WI38 (cell line): ENCODE results near the gene PDE4D.

ENCODE experiments used
- H3K4me3 ChIP-seq: 2 replicates; pipeline ENCODE4 v1.5.1; 2011; ENCODE audit warnings: low read depth, mild to moderate bottlenecking, control low read depth, low read length
- CTCF ChIP-seq: IDR thresholded peaks from 2 replicates; pipeline ENCODE4 v1.5.1; 2012; ENCODE audit warnings: low read depth, mild to moderate bottlenecking, control low read depth, low read length

The PDE4D gene

GRCh38 chr5:59207401-59207800, 686.1 kb downstream of the PDE4D start:
- no peak for TF ChIP-seq CTCF
- no peak overlapping the region for H3K4me3 ChIP-seq

GRCh38 chr5:59206132-59206581, 687.4 kb downstream of the PDE4D start:
- H3K4me3 ChIP-seq: no peak overlapping the region
- TF ChIP-seq CTCF: no peak

GRCh38 chr5:59204114-59204897, 689.2 kb downstream of the PDE4D start:
- no peak overlapping the region for H3K4me3 ChIP-seq
- TF ChIP-seq CTCF: no peak

GRCh38 chr5:59199868-59200267, 693.7 kb downstream of the PDE4D start:
- no peak for TF ChIP-seq CTCF
- H3K4me3 ChIP-seq: no peak overlapping the region

GRCh38 chr5:59198832-59199231, 694.7 kb downstream of the PDE4D start:
- no peak for TF ChIP-seq CTCF
- H3K4me3 ChIP-seq: no peak overlapping the region

- TF ChIP-seq CTCF: no peak
These were observed 695.2 kb downstream of the PDE4D start for GRCh38 chr5:59198365-59198764.

GRCh38 chr5:59197911-59198310, 695.6 kb downstream of the PDE4D start:
- H3K4me3 ChIP-seq: no peak overlapping the region
- no peak for TF ChIP-seq CTCF

More at GRCh38 chr5:59198365-59198764, 695.2 kb downstream of the PDE4D start:
- H3K4me3 ChIP-seq: no peak overlapping the region
